Gastrocnemius medialis (tissue), 4 donors: ENCODE measurements around the gene TATDN3. TPM values are rescaled to one million over a fixed set of nuclear protein-coding genes. Genes with fewer than 3 reads are reported as not detected.

Source experiments
- ATAC-seq, 2 donors: fragments of 150-250 bp; one replicate each; pipeline ENCODE4 v1.9.1; 2016
- DNase-seq, 2 donors: peaks; one replicate each; pipeline ENCODE4 v3.0.0-alpha.2; 2019
- H3K27ac ChIP-seq, 4 donors: fragments of 200-600 bp; sonication (generic); 1 replicate in 1 of 4; 2 replicates in 3 of 4; pipeline ENCODE4 v1.5.1; 2016 to 2018; ENCODE audit warnings: mild to moderate bottlenecking in 2 of 4, moderate library complexity in 1 of 4
- H3K27me3 ChIP-seq, 3 donors: fragments of 200-600 bp; sonication (generic) in 2 of 3; 1 replicate in 1 of 3; 2 replicates in 2 of 3; pipeline versions ENCODE4 v1.5.1 to v1.6.0; 2016 to 2019; ENCODE audit warnings: mild to moderate bottlenecking in 1 of 3, moderate library complexity in 1 of 3
- H3K36me3 ChIP-seq, 2 donors: fragments of 200-600 bp; sonication (generic) in 1 of 2; one replicate each; pipeline ENCODE4 v1.5.1; 2017 to 2018
- H3K4me1 ChIP-seq, 2 donors: fragments of 200-600 bp; sonication (generic) in 1 of 2; one replicate each; pipeline ENCODE4 v1.5.1; 2016 to 2017; ENCODE audit warnings: mild to moderate bottlenecking in 2 of 2
- H3K4me3 ChIP-seq, 4 donors: fragments of 200-600 bp; sonication (generic) in 3 of 4; 1 replicate in 1 of 4; 2 replicates in 3 of 4; pipeline ENCODE4 v1.5.1; 2016 to 2019; ENCODE audit warnings: mild to moderate bottlenecking in 2 of 4
- H3K9me3 ChIP-seq, 3 donors: fragments of 200-600 bp; sonication (generic) in 2 of 3; 1 replicate in 1 of 3; 2 replicates in 2 of 3; pipeline ENCODE4 v1.5.1; 2016 to 2019
- CTCF ChIP-seq, 5 experiments: fragments of 450-650 bp in 3 of 5; fragments of 200-600 bp in 2 of 5; sonication (generic) in 2 of 5; IDR thresholded peaks in 4 of 5; conservative IDR thresholded peaks in 1 of 5; 1 replicate in 4 of 5; 2 replicates in 1 of 5; pipeline ENCODE4 v1.5.1; 2016 to 2019; ENCODE audit warnings: antibody characterized with exemption in 5 of 5, mild to moderate bottlenecking in 3 of 5, moderate library complexity in 3 of 5
- POLR2A ChIP-seq, 2 donors: fragments of 450-650 bp; IDR thresholded peaks; one replicate each; pipeline ENCODE4 v1.6.1; 2017; ENCODE audit warnings: antibody characterized with exemption in 2 of 2, mild to moderate bottlenecking in 2 of 2, moderate library complexity in 2 of 2
- in situ Hi-C, 4 donors: fragments of 200-750 bp; cut with MboI; loops; one replicate each; pipeline versions ENCODE4 v1.15.0 to v1.8.0; 2017; ENCODE audit warnings: low sequenced_read_pairs in 4 of 4
- intact Hi-C: fragments of 100-400 bp; cut with DNase I; formaldehyde crosslinking; loops from one replicate; pipeline ENCODE4 v1.15.1; 2023; ENCODE audit warnings: low total_unique reads
- total RNA-seq, 4 donors: library from RNA; depleted of rRNA; stranded (reverse); fragments of >200 nt; gene quantifications; one replicate each; pipeline versions ENCODE4 v1.1.0 to v1.2.3, GENCODE V29; 2016

The TATDN3 gene
- total RNA-seq, 4 donors from 2014 or later = 19.5 to 27.3 (median 25.6) TPM

- Histone ChIP-seq H3K27me3 (no peaks in the 10 kb centered on the region), H3K27ac (no peak overlapping the region), H3K4me3 (no peak overlapping the region), H3K36me3 (peaks cover 0 to 59% of the 10 kb centered on the region in 2 donors), H3K4me1 (no peaks in the 10 kb centered on the region), H3K9me3 (no peaks in the 10 kb centered on the region)
- no peak for TF ChIP-seq POLR2A (IDR thresholded peaks at IDR 0.05)
- TF ChIP-seq CTCF (IDR thresholded peaks at IDR 0.05 in 4 of 5, conservative IDR thresholded peaks at IDR 0.05 in 1 of 5) = no peak
- in situ Hi-C loops (loop anchor here in 2 of 4 donors (25.0 kb wide), 1 partner anchor 182 kb away; no protein-coding TSS in a partner anchor), intact Hi-C loops (no loop called here)
- ATAC-seq (no peak), DNase-seq (no peak)
Measured at GRCh38 chr1:212805767-212806166, 14.1 kb downstream of the TATDN3 start.

- TF ChIP-seq POLR2A (IDR thresholded peaks at IDR 0.05) (no peak), CTCF (IDR thresholded peaks at IDR 0.05 in 4 of 5, conservative IDR thresholded peaks at IDR 0.05 in 1 of 5) (peak in 1 of 5 experiments; percentile 44)
- Histone ChIP-seq H3K27me3 (no peaks in the 10 kb centered on the region), H3K36me3 (peaks cover 0 to 16% of the 10 kb centered on the region in 2 donors), H3K4me3 (no peak overlapping the region), H3K27ac (no peak overlapping the region), H3K4me1 (no peaks in the 10 kb centered on the region), H3K9me3 (no peaks in the 10 kb centered on the region)
- in situ Hi-C loops (loop anchor here (10.0 to 25.0 kb wide), 2 partner anchors 173 to 180 kb away; no protein-coding TSS in a partner anchor), intact Hi-C loops (loop anchor here (1.0 kb wide), 1 partner anchor 181 kb away; no protein-coding TSS in a partner anchor)
- ATAC-seq = no peak
- DNase-seq = no peak
Measured at GRCh38 chr1:212814537-212815334, 23.0 kb downstream of the TATDN3 start.

- Histone ChIP-seq H3K27ac (no peak overlapping the region), H3K4me1 (no peaks in the 10 kb centered on the region), H3K4me3 (no peak overlapping the region), H3K9me3 (no peaks in the 10 kb centered on the region), H3K36me3 (peaks cover 0 to 13% of the 10 kb centered on the region in 2 donors), H3K27me3 (no peaks in the 10 kb centered on the region)
- ATAC-seq (no peak), DNase-seq (no peak)
- TF ChIP-seq CTCF (IDR thresholded peaks at IDR 0.05 in 4 of 5, conservative IDR thresholded peaks at IDR 0.05 in 1 of 5) = no peak
- no peak for TF ChIP-seq POLR2A (IDR thresholded peaks at IDR 0.05)
- in situ Hi-C loops (loop anchor here (10.0 to 25.0 kb wide), 2 partner anchors 171 to 178 kb away; no protein-coding TSS in a partner anchor), intact Hi-C loops (no loop called here)
Measured at GRCh38 chr1:212816567-212817278, 25.0 kb downstream of the TATDN3 start.

- peaks cover 0 to 2% of the 10 kb centered on the region in 2 donors for H3K36me3 ChIP-seq
- no peak for TF ChIP-seq CTCF (IDR thresholded peaks at IDR 0.05 in 4 of 5, conservative IDR thresholded peaks at IDR 0.05 in 1 of 5)
- TF ChIP-seq POLR2A (IDR thresholded peaks at IDR 0.05) = no peak
- H3K27me3 ChIP-seq = no peaks in the 10 kb centered on the region
- DNase-seq (no peak), ATAC-seq (no peak)
- in situ Hi-C loops (loop anchor here (10.0 to 25.0 kb wide), 2 partner anchors 168 to 175 kb away; no protein-coding TSS in a partner anchor), intact Hi-C loops (no loop called here)
- no peak overlapping the region for H3K4me3 ChIP-seq
- no peaks in the 10 kb centered on the region for H3K9me3 ChIP-seq
- H3K4me1 ChIP-seq = no peaks in the 10 kb centered on the region
- no peak overlapping the region for H3K27ac ChIP-seq
Measured at GRCh38 chr1:212819726-212820125, 28.0 kb downstream of the TATDN3 start.
